Sigmoid colon (tissue), 7 donors: ENCODE data around the gene MCC. TPM values are rescaled to one million over a fixed set of nuclear protein-coding genes. Genes with fewer than 3 reads are reported as not detected.

Experiments used
- DNase-seq: peaks from one replicate; pipeline ENCODE4 v3.0.0-alpha.2; 2019
- H3K27ac ChIP-seq, 4 donors: fragments of 200-600 bp; sonication (generic); one replicate each; pipeline ENCODE4 v1.5.1; 2016 to 2019; ENCODE audit warnings: mild to moderate bottlenecking in 1 of 4
- H3K27me3 ChIP-seq, 3 donors: fragments of 200-600 bp; sonication (generic); one replicate each; pipeline ENCODE4 v1.5.1; 2019; ENCODE audit warnings: mild to moderate bottlenecking in 1 of 3
- H3K36me3 ChIP-seq, 4 donors: fragments of 200-600 bp; sonication (generic); one replicate each; pipeline ENCODE4 v1.5.1; 2016 to 2019
- H3K4me1 ChIP-seq, 4 donors: fragments of 200-600 bp; sonication (generic); one replicate each; pipeline ENCODE4 v1.5.1; 2017 to 2019
- H3K4me3 ChIP-seq, 4 donors: fragments of 200-600 bp; sonication (generic); one replicate each; pipeline ENCODE4 v1.5.1; 2017 to 2019; ENCODE audit warnings: mild to moderate bottlenecking in 2 of 4, moderate library complexity in 1 of 4
- H3K9me3 ChIP-seq, 4 donors: fragments of 200-600 bp in 3 of 4; sonication (generic) in 3 of 4; one replicate each; pipeline versions ENCODE4 v1.5.1 to v1.6.1; 2013 to 2019
- EP300 ChIP-seq, 4 donors: sonication (generic); formaldehyde crosslinking; IDR thresholded peaks; one replicate each; pipeline ENCODE4 v1.6.1; 2017; ENCODE audit warnings: antibody characterized with exemption in 4 of 4
- POLR2A ChIP-seq, 2 donors: fragments of 450-650 bp; IDR thresholded peaks; one replicate each; pipeline ENCODE4 v1.6.1; 2016; ENCODE audit warnings: antibody characterized with exemption in 2 of 2, mild to moderate bottlenecking in 2 of 2, moderate library complexity in 2 of 2
- POLR2AphosphoS5 ChIP-seq, 4 donors: sonication (generic); formaldehyde crosslinking; IDR thresholded peaks; one replicate each; pipeline ENCODE4 v1.6.1; 2017; ENCODE audit warnings: antibody characterized with exemption in 4 of 4
- WGBS, 2 donors: extraction: QIAGEN DNeasy Blood & Tissue Kit; methylation state at CpG; one replicate each; pipeline ENCODE4 v1.1.7; 2013; 5-methylcytosine and 5-hydroxymethylcytosine counted together
- intact Hi-C: fragments of 100-400 bp; cut with DNase I; formaldehyde crosslinking; loops from one replicate; pipeline ENCODE4 v1.15.1; 2023
- polyA plus RNA-seq, 3 donors: library from polyadenylated mRNA; stranded (reverse); fragments of 200-250 nt; gene quantifications; one replicate each; pipeline ENCODE4 v1.2.3, GENCODE V29; 2013
- total RNA-seq, 4 donors: library from RNA; depleted of rRNA; stranded (reverse); fragments of >200 nt; gene quantifications; one replicate each; pipeline ENCODE4 v1.1.0, GENCODE V29; 2016
- TF ChIP-seq, protein P1 (sequence below), 4 experiments: fragments of 450-650 bp in 3 of 4; fragments of 200-600 bp in 1 of 4; IDR thresholded peaks; one replicate each; pipeline ENCODE4 v1.5.1; 2016 to 2019; ENCODE audit warnings: antibody characterized with exemption in 4 of 4, mild to moderate bottlenecking in 3 of 4, moderate library complexity in 2 of 4
- donor health status: healthy with polysubstance abuse.
- donor health status: Bipolar disorder and iron deficiency.
- donor health status: healthy.

Gene MCC
- total and polyA plus RNA-seq, 7 donors: 0.69 to 14.0 (median 9.1) TPM

DNA sequence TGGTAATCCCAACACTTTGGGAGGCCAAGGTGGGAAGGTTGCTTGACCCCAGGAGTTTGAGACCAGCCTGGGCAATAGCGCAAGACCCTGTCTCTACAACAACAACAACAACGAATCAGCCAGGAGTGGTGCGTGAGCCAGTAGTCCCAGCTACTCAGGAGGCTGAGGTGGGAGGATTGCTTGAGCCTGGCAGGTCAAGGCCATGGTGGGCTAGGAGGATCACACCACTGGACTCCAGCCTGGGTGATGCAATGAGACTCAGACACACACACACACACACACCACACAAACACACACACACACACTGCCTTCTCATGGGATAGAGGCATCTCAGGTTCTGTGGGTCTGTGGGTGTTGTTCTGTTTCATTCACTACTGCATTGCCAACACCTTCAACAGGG lies 396.6 kb downstream of the MCC start:
- H3K36me3 ChIP-seq: no peaks in the 10 kb centered on the region
- H3K4me3 ChIP-seq: no peak overlapping the region
- TF ChIP-seq POLR2A (IDR thresholded peaks at IDR 0.05) (no peak), EP300 (IDR thresholded peaks at IDR 0.05) (no peak), POLR2AphosphoS5 (IDR thresholded peaks at IDR 0.05) (no peak)
- TF ChIP-seq, protein P1, sequence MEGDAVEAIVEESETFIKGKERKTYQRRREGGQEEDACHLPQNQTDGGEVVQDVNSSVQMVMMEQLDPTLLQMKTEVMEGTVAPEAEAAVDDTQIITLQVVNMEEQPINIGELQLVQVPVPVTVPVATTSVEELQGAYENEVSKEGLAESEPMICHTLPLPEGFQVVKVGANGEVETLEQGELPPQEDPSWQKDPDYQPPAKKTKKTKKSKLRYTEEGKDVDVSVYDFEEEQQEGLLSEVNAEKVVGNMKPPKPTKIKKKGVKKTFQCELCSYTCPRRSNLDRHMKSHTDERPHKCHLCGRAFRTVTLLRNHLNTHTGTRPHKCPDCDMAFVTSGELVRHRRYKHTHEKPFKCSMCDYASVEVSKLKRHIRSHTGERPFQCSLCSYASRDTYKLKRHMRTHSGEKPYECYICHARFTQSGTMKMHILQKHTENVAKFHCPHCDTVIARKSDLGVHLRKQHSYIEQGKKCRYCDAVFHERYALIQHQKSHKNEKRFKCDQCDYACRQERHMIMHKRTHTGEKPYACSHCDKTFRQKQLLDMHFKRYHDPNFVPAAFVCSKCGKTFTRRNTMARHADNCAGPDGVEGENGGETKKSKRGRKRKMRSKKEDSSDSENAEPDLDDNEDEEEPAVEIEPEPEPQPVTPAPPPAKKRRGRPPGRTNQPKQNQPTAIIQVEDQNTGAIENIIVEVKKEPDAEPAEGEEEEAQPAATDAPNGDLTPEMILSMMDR (IDR thresholded peaks at IDR 0.05): no peak
- H3K9me3 ChIP-seq: no peaks in the 10 kb centered on the region
- no peak for DNase-seq
- H3K4me1 ChIP-seq: peaks cover 0 to 21% (median 19%) of the 10 kb centered on the region in 4 donors
- H3K27me3 ChIP-seq: no peaks in the 10 kb centered on the region
- no peak overlapping the region for H3K27ac ChIP-seq
- WGBS, 2 donors: 96 to 98% methylated on average over 3 of the region's 3 CpGs
- intact Hi-C loops: no loop called here

DNA sequence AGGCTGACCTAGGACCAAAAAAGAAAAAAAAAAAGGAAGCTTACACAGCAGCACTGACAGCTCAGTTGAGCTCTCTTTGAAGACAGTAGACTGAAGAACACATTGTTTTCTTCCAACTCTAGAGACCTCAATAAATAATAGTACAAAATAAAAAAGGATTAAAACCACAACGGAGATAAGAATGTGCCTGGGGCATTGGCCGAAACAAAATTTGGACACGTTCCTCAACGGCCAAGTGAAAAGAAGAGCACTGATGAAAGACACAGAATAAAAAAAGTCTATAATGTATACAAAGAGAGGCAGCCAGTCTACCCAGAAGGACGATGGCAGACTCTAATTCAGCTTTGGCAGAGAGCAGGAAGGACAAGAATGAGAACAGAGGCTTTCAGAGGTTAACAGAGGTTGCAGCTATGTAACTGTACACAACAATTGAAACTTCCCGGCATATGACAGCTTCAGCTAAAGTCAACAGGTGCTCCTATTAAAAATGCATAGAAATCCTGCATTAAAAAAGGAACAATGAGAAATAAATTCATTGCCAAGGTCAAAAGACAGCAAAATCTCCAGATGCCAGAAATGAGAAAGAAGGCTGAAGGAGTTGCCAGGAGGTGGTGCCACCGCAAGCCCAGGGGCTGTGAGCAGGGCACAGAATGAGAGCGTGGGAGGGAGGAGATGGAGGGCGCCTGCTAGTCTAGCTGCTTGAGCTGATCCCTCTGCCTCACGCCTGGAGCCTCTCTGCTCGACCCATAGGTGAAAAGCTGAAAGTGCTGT lies 397.7 kb downstream of the MCC start:
- H3K27me3 ChIP-seq: no peaks in the 10 kb centered on the region
- H3K27ac ChIP-seq: peak overlapping the region in 3 of 4 donors; percentile 31 to 51 (median 39)
- peak overlapping the region in 1 of 4 donors; percentile 9 for H3K4me3 ChIP-seq
- H3K36me3 ChIP-seq: no peaks in the 10 kb centered on the region
- H3K9me3 ChIP-seq: no peaks in the 10 kb centered on the region
- no peak for DNase-seq
- H3K4me1 ChIP-seq: peaks cover 0 to 21% (median 19%) of the 10 kb centered on the region in 4 donors
- TF ChIP-seq POLR2A (IDR thresholded peaks at IDR 0.05) (no peak), EP300 (IDR thresholded peaks at IDR 0.05) (no peak), POLR2AphosphoS5 (IDR thresholded peaks at IDR 0.05) (peak in 1 of 4 donors; percentile 5)
- TF ChIP-seq, protein P1 (IDR thresholded peaks at IDR 0.05): no peak
- 71 to 82% methylated on average over 11 of the region's 11 CpGs for WGBS, 2 donors
- intact Hi-C loops: no loop called here

DNA sequence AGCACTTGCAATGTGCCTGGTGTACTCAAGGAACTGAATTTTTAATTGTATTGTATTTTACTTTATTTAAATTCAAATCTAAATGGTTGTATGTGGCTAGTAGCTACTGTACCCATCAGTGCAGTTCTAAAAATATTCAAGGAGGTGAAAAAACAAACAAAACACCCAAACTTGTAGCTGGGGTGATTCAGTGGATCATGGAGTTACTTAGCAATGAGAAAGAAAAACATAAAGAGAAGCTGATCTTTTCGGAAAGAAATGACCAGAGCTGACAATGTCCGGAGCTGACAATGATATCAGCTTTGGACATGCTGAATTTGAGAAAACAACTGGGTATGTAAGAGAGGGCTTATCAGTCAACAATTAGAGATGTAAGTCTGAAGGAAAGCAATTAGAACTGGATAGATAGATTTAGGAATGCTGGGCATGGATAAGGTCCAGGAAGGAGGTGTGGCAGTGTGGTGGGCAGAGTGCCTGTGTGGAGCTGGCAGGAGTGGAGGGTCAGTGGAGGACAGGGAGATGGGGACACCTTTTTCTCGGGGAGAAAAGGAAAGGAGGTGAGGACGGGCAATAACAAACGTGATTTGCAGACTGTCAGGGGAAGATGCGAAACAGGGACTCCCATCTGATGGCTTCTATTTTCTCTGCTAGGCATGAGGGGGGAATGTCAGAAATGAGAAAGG lies 398.5 kb downstream of the MCC start:
- H3K9me3 ChIP-seq: no peaks in the 10 kb centered on the region
- peaks cover 0 to 21% (median 19%) of the 10 kb centered on the region in 4 donors for H3K4me1 ChIP-seq
- peak overlapping the region in 1 of 4 donors; percentile 9 for H3K4me3 ChIP-seq
- TF ChIP-seq POLR2A (IDR thresholded peaks at IDR 0.05): no peak
- TF ChIP-seq, protein P1 (IDR thresholded peaks at IDR 0.05): no peak
- no peak for TF ChIP-seq POLR2AphosphoS5 (IDR thresholded peaks at IDR 0.05)
- no peak for TF ChIP-seq EP300 (IDR thresholded peaks at IDR 0.05)
- no peak for DNase-seq
- no peaks in the 10 kb centered on the region for H3K27me3 ChIP-seq
- 82 to 90% methylated on average over 6 of the region's 6 CpGs for WGBS, 2 donors
- H3K36me3 ChIP-seq: no peaks in the 10 kb centered on the region
- intact Hi-C loops: no loop called here
- H3K27ac ChIP-seq: peak overlapping the region in 3 of 4 donors; percentile 31 to 51 (median 39)

DNA sequence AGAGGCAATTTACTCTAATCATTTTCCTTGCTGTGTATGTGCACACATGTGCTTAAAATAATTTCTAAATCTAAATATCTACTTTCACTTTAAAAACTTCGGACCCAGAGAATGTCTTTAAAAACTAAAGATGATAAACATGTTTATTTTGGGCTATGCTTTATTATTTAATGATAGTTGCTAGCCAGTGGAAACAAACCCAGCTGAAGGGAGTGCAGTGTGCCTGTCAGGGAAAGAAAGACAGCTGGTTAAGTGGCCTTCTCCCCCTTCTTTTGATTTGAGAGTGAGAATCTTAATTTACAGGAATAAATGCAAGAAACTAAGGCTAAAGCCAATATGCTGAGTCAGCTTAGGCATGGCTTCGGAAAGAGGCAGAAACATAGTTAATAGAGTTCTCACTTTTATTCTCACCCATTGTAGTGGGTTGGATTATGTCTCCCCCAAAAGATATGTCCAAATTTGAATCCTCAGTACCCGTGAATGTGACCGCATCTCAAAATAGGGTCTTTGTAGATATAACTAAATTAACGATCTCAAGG lies 400.2 kb downstream of the MCC start:
- no peak overlapping the region for H3K27ac ChIP-seq

More for the DNA sequence above, 400.2 kb downstream of the MCC start:
- Histone ChIP-seq H3K36me3 (peaks cover 0 to 3% (median 0%) of the 10 kb centered on the region in 4 donors), H3K9me3 (no peaks in the 10 kb centered on the region), H3K27me3 (no peaks in the 10 kb centered on the region), H3K4me3 (no peak overlapping the region), H3K4me1 (peaks cover 0 to 21% (median 19%) of the 10 kb centered on the region in 4 donors)
- 72 to 77% methylated on average over 5 of the region's 5 CpGs for WGBS, 2 donors
- intact Hi-C loops: no loop called here
- TF ChIP-seq, protein P1 (IDR thresholded peaks at IDR 0.05): no peak
- TF ChIP-seq EP300 (IDR thresholded peaks at IDR 0.05) (no peak), POLR2AphosphoS5 (IDR thresholded peaks at IDR 0.05) (no peak), POLR2A (IDR thresholded peaks at IDR 0.05) (no peak)
- DNase-seq: no peak
